Transverse colon (tissue), 3 donors: ENCODE measurements around the gene PPM1H.

Experiments
- POLR2A ChIP-seq: fragments of 450-650 bp; IDR thresholded peaks from one replicate; pipeline ENCODE4 v1.6.1; 2016; ENCODE audit warnings: antibody characterized with exemption, mild to moderate bottlenecking, moderate library complexity
- TF ChIP-seq, protein P1 (sequence below), 5 experiments: fragments of 200-600 bp in 3 of 5; fragments of 450-650 bp in 2 of 5; sonication (generic) in 3 of 5; IDR thresholded peaks; 1 replicate in 2 of 5; 2 replicates in 3 of 5; pipeline ENCODE4 v1.5.1; 2016 to 2017; ENCODE audit warnings: antibody characterized with exemption in 5 of 5, inconsistent platforms in 3 of 5, mild to moderate bottlenecking in 2 of 5, moderate library complexity in 1 of 5

DNA sequence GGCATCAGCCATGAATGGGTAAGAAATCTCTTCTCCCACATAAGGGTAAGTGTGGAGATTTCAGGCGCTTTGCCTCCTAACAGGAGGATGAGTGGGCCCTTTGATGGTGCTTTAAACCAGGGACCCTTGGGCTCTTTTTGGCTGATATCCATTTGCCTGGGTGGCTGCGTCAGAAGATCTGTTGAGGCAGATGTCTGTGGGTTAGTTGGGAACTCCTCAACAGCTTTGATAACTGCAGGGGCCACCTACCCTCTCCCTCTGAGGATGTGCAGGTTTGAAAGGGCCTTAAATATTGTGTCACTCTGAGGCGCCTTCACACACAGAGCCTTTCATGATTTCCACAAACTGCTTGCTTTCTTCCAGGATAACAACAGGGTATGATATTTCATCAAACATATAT is 210.7 kb downstream of the PPM1H start:
- no peak for TF ChIP-seq POLR2A
- TF ChIP-seq, protein P1, sequence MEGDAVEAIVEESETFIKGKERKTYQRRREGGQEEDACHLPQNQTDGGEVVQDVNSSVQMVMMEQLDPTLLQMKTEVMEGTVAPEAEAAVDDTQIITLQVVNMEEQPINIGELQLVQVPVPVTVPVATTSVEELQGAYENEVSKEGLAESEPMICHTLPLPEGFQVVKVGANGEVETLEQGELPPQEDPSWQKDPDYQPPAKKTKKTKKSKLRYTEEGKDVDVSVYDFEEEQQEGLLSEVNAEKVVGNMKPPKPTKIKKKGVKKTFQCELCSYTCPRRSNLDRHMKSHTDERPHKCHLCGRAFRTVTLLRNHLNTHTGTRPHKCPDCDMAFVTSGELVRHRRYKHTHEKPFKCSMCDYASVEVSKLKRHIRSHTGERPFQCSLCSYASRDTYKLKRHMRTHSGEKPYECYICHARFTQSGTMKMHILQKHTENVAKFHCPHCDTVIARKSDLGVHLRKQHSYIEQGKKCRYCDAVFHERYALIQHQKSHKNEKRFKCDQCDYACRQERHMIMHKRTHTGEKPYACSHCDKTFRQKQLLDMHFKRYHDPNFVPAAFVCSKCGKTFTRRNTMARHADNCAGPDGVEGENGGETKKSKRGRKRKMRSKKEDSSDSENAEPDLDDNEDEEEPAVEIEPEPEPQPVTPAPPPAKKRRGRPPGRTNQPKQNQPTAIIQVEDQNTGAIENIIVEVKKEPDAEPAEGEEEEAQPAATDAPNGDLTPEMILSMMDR (IDR thresholded peaks at IDR 0.05) = no peak
